HL-60 (cell line): ENCODE results near the gene NUFIP2.

ENCODE experiments used
- POLR2AphosphoS5 ChIP-seq: IDR thresholded peaks from 2 replicates; pipeline ENCODE4 v1.6.1; 2012; ENCODE audit warnings: low read depth
- TF ChIP-seq, protein P1 (sequence below): IDR thresholded peaks from one replicate; pipeline ENCODE4 v1.5.1; 2011; ENCODE audit warnings: low read length, control low read depth, inconsistent platforms; ENCODE audit not compliant: insufficient read depth

DNA sequence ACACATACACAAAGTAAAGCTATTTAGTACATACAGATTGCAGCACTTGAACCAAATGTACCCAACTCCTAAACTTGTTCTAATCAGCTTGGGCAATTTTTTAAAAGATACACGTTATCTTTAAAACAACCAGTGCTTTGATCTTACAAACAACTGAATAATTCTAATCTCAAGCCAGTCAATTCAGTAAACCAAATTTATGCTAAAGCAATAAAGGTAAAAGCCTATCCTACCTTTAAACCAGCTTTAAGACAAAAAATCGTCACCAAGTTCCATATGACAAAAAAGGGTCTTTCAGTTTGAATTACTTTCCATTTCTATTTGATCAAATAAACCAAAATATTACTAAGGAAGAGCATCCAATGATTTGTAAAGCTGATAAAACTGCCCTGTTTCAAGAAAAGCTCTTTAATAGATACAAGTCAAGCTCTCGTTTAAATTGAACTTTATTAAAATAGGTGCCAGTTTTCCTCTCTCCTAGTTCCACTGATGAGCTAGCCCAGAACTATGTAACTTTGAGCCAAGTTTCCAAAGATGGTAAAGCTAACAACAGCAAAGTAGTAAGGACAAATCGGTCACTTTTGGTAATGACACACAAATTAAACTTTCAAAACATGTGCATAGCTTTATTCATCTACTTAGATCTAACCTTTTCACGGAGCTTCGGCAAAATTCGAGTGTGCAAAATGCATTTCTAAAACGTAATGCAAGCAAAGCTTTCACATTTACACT is 37.0 kb downstream of the NUFIP2 start:
- TF ChIP-seq, protein P1, sequence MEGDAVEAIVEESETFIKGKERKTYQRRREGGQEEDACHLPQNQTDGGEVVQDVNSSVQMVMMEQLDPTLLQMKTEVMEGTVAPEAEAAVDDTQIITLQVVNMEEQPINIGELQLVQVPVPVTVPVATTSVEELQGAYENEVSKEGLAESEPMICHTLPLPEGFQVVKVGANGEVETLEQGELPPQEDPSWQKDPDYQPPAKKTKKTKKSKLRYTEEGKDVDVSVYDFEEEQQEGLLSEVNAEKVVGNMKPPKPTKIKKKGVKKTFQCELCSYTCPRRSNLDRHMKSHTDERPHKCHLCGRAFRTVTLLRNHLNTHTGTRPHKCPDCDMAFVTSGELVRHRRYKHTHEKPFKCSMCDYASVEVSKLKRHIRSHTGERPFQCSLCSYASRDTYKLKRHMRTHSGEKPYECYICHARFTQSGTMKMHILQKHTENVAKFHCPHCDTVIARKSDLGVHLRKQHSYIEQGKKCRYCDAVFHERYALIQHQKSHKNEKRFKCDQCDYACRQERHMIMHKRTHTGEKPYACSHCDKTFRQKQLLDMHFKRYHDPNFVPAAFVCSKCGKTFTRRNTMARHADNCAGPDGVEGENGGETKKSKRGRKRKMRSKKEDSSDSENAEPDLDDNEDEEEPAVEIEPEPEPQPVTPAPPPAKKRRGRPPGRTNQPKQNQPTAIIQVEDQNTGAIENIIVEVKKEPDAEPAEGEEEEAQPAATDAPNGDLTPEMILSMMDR: no peak
- no peak for TF ChIP-seq POLR2AphosphoS5
